Mesenchymal stem cell (in vitro differentiated cells and primary cell): ENCODE results near the gene NAV2.
A peak's percentile ranks its signal among the peaks of the same experiment; 100 is the strongest.

Source experiments
- DNase-seq: peaks from one replicate; pipeline ENCODE4 v3.0.0-alpha.2; 2013
- H2AFZ ChIP-seq: one replicate; pipeline ENCODE4 v1.6.1; 2013; ENCODE audit warnings: low read depth, mild to moderate bottlenecking, control low read depth, inconsistent platforms, low read length, moderate library complexity
- H2AK5ac ChIP-seq: 2 replicates; pipeline ENCODE4 v1.6.1; 2013; ENCODE audit warnings: low read length, moderate library complexity, mild to moderate bottlenecking, inconsistent platforms; ENCODE audit not compliant: severe bottlenecking
- H2BK120ac ChIP-seq: one replicate; pipeline ENCODE4 v1.6.1; 2013; ENCODE audit warnings: low read depth, mild to moderate bottlenecking, inconsistent platforms, low read length, moderate library complexity
- H2BK12ac ChIP-seq, 2 experiments: one replicate each; pipeline ENCODE4 v1.6.1; 2013; ENCODE audit warnings: inconsistent platforms in 2 of 2, low read length in 2 of 2, mild to moderate bottlenecking in 2 of 2, moderate library complexity in 2 of 2, control low read depth in 1 of 2
- H2BK15ac ChIP-seq: one replicate; pipeline ENCODE4 v1.6.1; 2013; ENCODE audit warnings: mild to moderate bottlenecking, low read depth, inconsistent platforms; ENCODE audit not compliant: poor library complexity, severe bottlenecking
- H2BK5ac ChIP-seq: 2 replicates; pipeline ENCODE4 v1.6.1; 2013; ENCODE audit warnings: low read depth, mild to moderate bottlenecking, low read length, control low read depth, inconsistent platforms; ENCODE audit not compliant: poor library complexity, severe bottlenecking
- H3K14ac ChIP-seq, 2 experiments: one replicate each; pipeline ENCODE4 v1.6.1; 2013; ENCODE audit warnings: inconsistent platforms in 2 of 2, low read length in 2 of 2, control low read depth in 1 of 2, mild to moderate bottlenecking in 1 of 2, moderate library complexity in 1 of 2
- H3K18ac ChIP-seq, 2 experiments: one replicate each; pipeline ENCODE4 v1.6.1; 2013; ENCODE audit warnings: inconsistent platforms in 2 of 2, low read length in 2 of 2, control low read depth in 1 of 2, low read depth in 1 of 2, mild to moderate bottlenecking in 1 of 2
- H3K23ac ChIP-seq, 2 experiments: one replicate each; pipeline ENCODE4 v1.6.1; 2013; ENCODE audit warnings: inconsistent platforms in 2 of 2, low read length in 2 of 2, mild to moderate bottlenecking in 2 of 2, moderate library complexity in 2 of 2, control low read depth in 1 of 2
- H3K27ac ChIP-seq: 2 replicates; pipeline ENCODE4 v1.5.1; 2013; ENCODE audit warnings: mild to moderate bottlenecking, moderate library complexity, low read length, control low read depth, inconsistent platforms; ENCODE audit not compliant: poor library complexity, severe bottlenecking
- H3K27me3 ChIP-seq, 2 experiments: 2 replicates each; pipeline versions ENCODE4 v1.6.1 to v1.7.0; 2013; ENCODE audit warnings: low read length in 2 of 2, mild to moderate bottlenecking in 2 of 2, moderate library complexity in 2 of 2, control low read depth in 1 of 2, inconsistent platforms in 1 of 2; ENCODE audit not compliant: control insufficient read depth in 1 of 2, insufficient read depth in 1 of 2
- H3K36me3 ChIP-seq, 2 experiments: 2 replicates each; pipeline versions ENCODE4 v1.6.1 to v1.7.0; 2013; ENCODE audit warnings: low read length in 2 of 2, control low read depth in 1 of 2, inconsistent platforms in 1 of 2, low read depth in 1 of 2, mild to moderate bottlenecking in 1 of 2; ENCODE audit not compliant: insufficient read depth in 2 of 2, control insufficient read depth in 1 of 2
- H3K4ac ChIP-seq, 2 experiments: one replicate each; pipeline ENCODE4 v1.6.1; 2013; ENCODE audit warnings: inconsistent platforms in 2 of 2, low read length in 2 of 2, mild to moderate bottlenecking in 2 of 2, moderate library complexity in 2 of 2, control low read depth in 1 of 2, low read depth in 1 of 2
- H3K4me1 ChIP-seq: 2 replicates; pipeline ENCODE4 v1.6.1; 2013; ENCODE audit warnings: low read depth, low read length, control low read depth; ENCODE audit not compliant: control insufficient read depth, insufficient read depth
- H3K4me2 ChIP-seq: 2 replicates; pipeline ENCODE4 v1.6.1; 2013; ENCODE audit warnings: low read length, mild to moderate bottlenecking, inconsistent platforms; ENCODE audit not compliant: poor library complexity, severe bottlenecking
- H3K4me3 ChIP-seq, 2 experiments: 2 replicates each; pipeline versions ENCODE4 v1.5.1 to v1.7.0; 2013; ENCODE audit warnings: low read length in 2 of 2, mild to moderate bottlenecking in 2 of 2, control low read depth in 1 of 2, low read depth in 1 of 2; ENCODE audit not compliant: insufficient read depth in 1 of 2
- H3K79me1 ChIP-seq: replicated peaks from 2 replicates; pipeline ENCODE4 v1.6.1; 2013; ENCODE audit warnings: mild to moderate bottlenecking, control low read depth, low read length, inconsistent platforms; ENCODE audit not compliant: poor library complexity, severe bottlenecking
- H3K9ac ChIP-seq: 2 replicates; pipeline ENCODE4 v1.7.0; 2013; ENCODE audit warnings: mild to moderate bottlenecking, low read length, moderate library complexity
- H3K9me3 ChIP-seq: 2 replicates; pipeline ENCODE4 v1.7.0; 2013; ENCODE audit warnings: mild to moderate bottlenecking, low read length; ENCODE audit not compliant: control insufficient read depth
- H4K8ac ChIP-seq: one replicate; pipeline ENCODE4 v1.6.1; 2013; ENCODE audit warnings: inconsistent platforms, mild to moderate bottlenecking, low read length, moderate library complexity
- H4K91ac ChIP-seq: one replicate; pipeline ENCODE4 v1.6.1; 2013; ENCODE audit warnings: mild to moderate bottlenecking, low read length, inconsistent platforms
- WGBS: methylation state at CpG from one replicate; pipeline ENCODE4 v1.1.7; 2013; ENCODE audit warnings: mixed read lengths; 5-methylcytosine and 5-hydroxymethylcytosine counted together

NAV2 gene

GRCh38 chr11:20157728-20158127 is 445.1 kb downstream of the NAV2 start:
- Histone ChIP-seq H2BK120ac (no peak overlapping the region), H2BK5ac (no peak overlapping the region), H2BK12ac (no peak overlapping the region), H3K9me3 (peaks cover 7% of the 10 kb centered on the region), H2AFZ (no peak overlapping the region), H2AK5ac (no peak overlapping the region), H3K27ac (no peak overlapping the region), H3K9ac (no peak overlapping the region), H3K79me1 (no peaks in the 10 kb centered on the region), H4K91ac (no peak overlapping the region), H3K4ac (no peak overlapping the region), H3K4me3 (no peak overlapping the region), H3K27me3 (peaks cover 80 to 91% of the 10 kb centered on the region in 2 experiments), H4K8ac (no peak overlapping the region), H3K4me2 (no peak overlapping the region), H2BK15ac (no peak overlapping the region), H3K4me1 (peaks cover 13% of the 10 kb centered on the region), H3K14ac (no peak overlapping the region), H3K23ac (no peak overlapping the region), H3K18ac (no peak overlapping the region), H3K36me3 (peaks cover 0 to 3% of the 10 kb centered on the region in 2 experiments)
- 4% methylated on average over 4 of the region's 9 CpGs for WGBS
- no peak for DNase-seq

- Histone ChIP-seq H3K27me3 (peaks cover 90 to 97% of the 10 kb centered on the region in 2 experiments), H3K4me1 (peaks cover 21% of the 10 kb centered on the region), H3K4me2 (no peak overlapping the region), H3K27ac (no peak overlapping the region), H4K91ac (no peak overlapping the region), H2BK5ac (no peak overlapping the region), H3K14ac (no peak overlapping the region), H3K9ac (no peak overlapping the region), H2AK5ac (no peak overlapping the region), H3K9me3 (peaks cover 7% of the 10 kb centered on the region), H3K36me3 (peaks cover 0 to 3% of the 10 kb centered on the region in 2 experiments), H2BK15ac (no peak overlapping the region), H3K23ac (no peak overlapping the region), H3K18ac (no peak overlapping the region), H3K4ac (no peak overlapping the region), H3K79me1 (no peaks in the 10 kb centered on the region), H2BK120ac (no peak overlapping the region), H3K4me3 (no peak overlapping the region), H2BK12ac (no peak overlapping the region), H2AFZ (no peak overlapping the region), H4K8ac (no peak overlapping the region)
- 6% methylated on average over 32 of the region's 33 CpGs for WGBS
- DNase-seq: peak; percentile 73
Observed at GRCh38 chr11:20158597-20159257, 446.1 kb downstream of the NAV2 start.

- no peak overlapping the region for H3K9ac ChIP-seq
- no peak overlapping the region for H2AFZ ChIP-seq
- 8% methylated on average over 52 of the region's 65 CpGs for WGBS
- H3K79me1 ChIP-seq: no peaks in the 10 kb centered on the region
- no peak overlapping the region for H2BK120ac ChIP-seq
- no peak overlapping the region for H2BK15ac ChIP-seq
- no peak overlapping the region for H3K23ac ChIP-seq
- H3K4me2 ChIP-seq: no peak overlapping the region
- H3K27me3 ChIP-seq: peaks cover 98 to 99% of the 10 kb centered on the region in 2 experiments
- H2AK5ac ChIP-seq: no peak overlapping the region
- H3K27ac ChIP-seq: no peak overlapping the region
- no peak overlapping the region for H4K8ac ChIP-seq
- H3K18ac ChIP-seq: no peak overlapping the region
- H4K91ac ChIP-seq: no peak overlapping the region
- peaks cover 7% of the 10 kb centered on the region for H3K9me3 ChIP-seq
- H3K36me3 ChIP-seq: peaks cover 0 to 3% of the 10 kb centered on the region in 2 experiments
- no peak overlapping the region for H3K4me3 ChIP-seq
- H3K14ac ChIP-seq: no peak overlapping the region
- H2BK5ac ChIP-seq: no peak overlapping the region
- peaks cover 21% of the 10 kb centered on the region for H3K4me1 ChIP-seq
- H3K4ac ChIP-seq: no peak overlapping the region
- no peak for DNase-seq
- H2BK12ac ChIP-seq: no peak overlapping the region
Observed at GRCh38 chr11:20159466-20160381, 447.1 kb downstream of the NAV2 start.
